Liver (tissue), 3 donors: Measurements from ENCODE around the gene GDF11.

Source experiments
- EGR1 ChIP-seq, 2 donors: IDR thresholded peaks; 2 replicates each; pipeline ENCODE4 v1.6.1; 2016 to 2018; ENCODE audit warnings: antibody characterized with exemption in 2 of 2, low read depth in 2 of 2
- GABPA ChIP-seq, 2 donors: IDR thresholded peaks in 1 of 2; conservative IDR thresholded peaks in 1 of 2; 2 replicates each; pipeline ENCODE4 v1.6.1; 2016; ENCODE audit warnings: antibody characterized with exemption in 2 of 2, mild to moderate bottlenecking in 1 of 2, moderate library complexity in 1 of 2
- JUND ChIP-seq, 2 donors: IDR thresholded peaks; 2 replicates each; pipeline ENCODE4 v1.6.1; 2016; ENCODE audit warnings: antibody characterized with exemption in 2 of 2
- MAX ChIP-seq: IDR thresholded peaks from 2 replicates; pipeline ENCODE4 v1.6.1; 2016; ENCODE audit warnings: antibody characterized with exemption
- NR2F2 ChIP-seq: IDR thresholded peaks from 2 replicates; pipeline ENCODE4 v1.6.1; 2016; ENCODE audit warnings: antibody characterized with exemption
- RAD21 ChIP-seq, 2 donors: IDR thresholded peaks; 2 replicates each; pipeline ENCODE4 v1.6.1; 2016; ENCODE audit warnings: antibody characterized with exemption in 2 of 2, mild to moderate bottlenecking in 2 of 2
- RXRA ChIP-seq, 2 donors: IDR thresholded peaks; 2 replicates each; pipeline ENCODE4 v1.6.1; 2017 to 2018; ENCODE audit warnings: antibody characterized with exemption in 2 of 2, mild to moderate bottlenecking in 1 of 2
- TAF1 ChIP-seq: conservative IDR thresholded peaks from 2 replicates; pipeline ENCODE4 v1.6.1; 2016; ENCODE audit warnings: antibody characterized with exemption, mild to moderate bottlenecking
- YY1 ChIP-seq: IDR thresholded peaks from 2 replicates; pipeline ENCODE4 v1.6.1; 2016; ENCODE audit warnings: antibody characterized with exemption, mild to moderate bottlenecking
- TF ChIP-seq, protein P1 (sequence below): fragments of 150-350 bp; IDR thresholded peaks from 2 replicates; pipeline ENCODE4 v1.5.1; 2017; ENCODE audit warnings: improper control_type of control experiment, low read depth, low read length; ENCODE audit not compliant: missing input control
- TF ChIP-seq, protein P2 (sequence below): IDR thresholded peaks from 2 replicates; pipeline ENCODE4 v1.6.1; 2016; ENCODE audit warnings: antibody characterized with exemption
- TF ChIP-seq, protein P3 (sequence below): IDR thresholded peaks from 2 replicates; pipeline ENCODE4 v1.6.1; 2016; ENCODE audit warnings: antibody characterized with exemption, mild to moderate bottlenecking
- donor health status: healthy.
- donor health status: healthy.

GRCh38 chr12:55698965-55699364 lies 44.0 kb upstream of the GDF11 start:
- TF ChIP-seq, protein P1, sequence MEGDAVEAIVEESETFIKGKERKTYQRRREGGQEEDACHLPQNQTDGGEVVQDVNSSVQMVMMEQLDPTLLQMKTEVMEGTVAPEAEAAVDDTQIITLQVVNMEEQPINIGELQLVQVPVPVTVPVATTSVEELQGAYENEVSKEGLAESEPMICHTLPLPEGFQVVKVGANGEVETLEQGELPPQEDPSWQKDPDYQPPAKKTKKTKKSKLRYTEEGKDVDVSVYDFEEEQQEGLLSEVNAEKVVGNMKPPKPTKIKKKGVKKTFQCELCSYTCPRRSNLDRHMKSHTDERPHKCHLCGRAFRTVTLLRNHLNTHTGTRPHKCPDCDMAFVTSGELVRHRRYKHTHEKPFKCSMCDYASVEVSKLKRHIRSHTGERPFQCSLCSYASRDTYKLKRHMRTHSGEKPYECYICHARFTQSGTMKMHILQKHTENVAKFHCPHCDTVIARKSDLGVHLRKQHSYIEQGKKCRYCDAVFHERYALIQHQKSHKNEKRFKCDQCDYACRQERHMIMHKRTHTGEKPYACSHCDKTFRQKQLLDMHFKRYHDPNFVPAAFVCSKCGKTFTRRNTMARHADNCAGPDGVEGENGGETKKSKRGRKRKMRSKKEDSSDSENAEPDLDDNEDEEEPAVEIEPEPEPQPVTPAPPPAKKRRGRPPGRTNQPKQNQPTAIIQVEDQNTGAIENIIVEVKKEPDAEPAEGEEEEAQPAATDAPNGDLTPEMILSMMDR = no peak
- TF ChIP-seq RAD21 (IDR thresholded peaks at IDR 0.05) (no peak), MAX (no peak), TAF1 (no peak), YY1 (no peak), RXRA (IDR thresholded peaks at IDR 0.05) (no peak), JUND (IDR thresholded peaks at IDR 0.05) (no peak), EGR1 (IDR thresholded peaks at IDR 0.05; ENCODE audit: low read depth in 2 of 2) (no peak), GABPA (IDR thresholded peaks at IDR 0.05 in 1 of 2, conservative IDR thresholded peaks at IDR 0.05 in 1 of 2) (no peak), NR2F2 (no peak)
- TF ChIP-seq, protein P2, sequence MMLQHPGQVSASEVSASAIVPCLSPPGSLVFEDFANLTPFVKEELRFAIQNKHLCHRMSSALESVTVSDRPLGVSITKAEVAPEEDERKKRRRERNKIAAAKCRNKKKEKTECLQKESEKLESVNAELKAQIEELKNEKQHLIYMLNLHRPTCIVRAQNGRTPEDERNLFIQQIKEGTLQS = no peak
- TF ChIP-seq, protein P3, sequence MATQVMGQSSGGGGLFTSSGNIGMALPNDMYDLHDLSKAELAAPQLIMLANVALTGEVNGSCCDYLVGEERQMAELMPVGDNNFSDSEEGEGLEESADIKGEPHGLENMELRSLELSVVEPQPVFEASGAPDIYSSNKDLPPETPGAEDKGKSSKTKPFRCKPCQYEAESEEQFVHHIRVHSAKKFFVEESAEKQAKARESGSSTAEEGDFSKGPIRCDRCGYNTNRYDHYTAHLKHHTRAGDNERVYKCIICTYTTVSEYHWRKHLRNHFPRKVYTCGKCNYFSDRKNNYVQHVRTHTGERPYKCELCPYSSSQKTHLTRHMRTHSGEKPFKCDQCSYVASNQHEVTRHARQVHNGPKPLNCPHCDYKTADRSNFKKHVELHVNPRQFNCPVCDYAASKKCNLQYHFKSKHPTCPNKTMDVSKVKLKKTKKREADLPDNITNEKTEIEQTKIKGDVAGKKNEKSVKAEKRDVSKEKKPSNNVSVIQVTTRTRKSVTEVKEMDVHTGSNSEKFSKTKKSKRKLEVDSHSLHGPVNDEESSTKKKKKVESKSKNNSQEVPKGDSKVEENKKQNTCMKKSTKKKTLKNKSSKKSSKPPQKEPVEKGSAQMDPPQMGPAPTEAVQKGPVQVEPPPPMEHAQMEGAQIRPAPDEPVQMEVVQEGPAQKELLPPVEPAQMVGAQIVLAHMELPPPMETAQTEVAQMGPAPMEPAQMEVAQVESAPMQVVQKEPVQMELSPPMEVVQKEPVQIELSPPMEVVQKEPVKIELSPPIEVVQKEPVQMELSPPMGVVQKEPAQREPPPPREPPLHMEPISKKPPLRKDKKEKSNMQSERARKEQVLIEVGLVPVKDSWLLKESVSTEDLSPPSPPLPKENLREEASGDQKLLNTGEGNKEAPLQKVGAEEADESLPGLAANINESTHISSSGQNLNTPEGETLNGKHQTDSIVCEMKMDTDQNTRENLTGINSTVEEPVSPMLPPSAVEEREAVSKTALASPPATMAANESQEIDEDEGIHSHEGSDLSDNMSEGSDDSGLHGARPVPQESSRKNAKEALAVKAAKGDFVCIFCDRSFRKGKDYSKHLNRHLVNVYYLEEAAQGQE = no peak
